ENCODE measurements around the gene POLD4. TPM values are rescaled to one million over a fixed set of nuclear protein-coding genes. Genes with fewer than 3 reads are reported as not detected.
A peak's percentile ranks its signal among the peaks of the same experiment; 100 is the strongest.

Gene POLD4
- total and polyA plus RNA-seq, 7 donors, result 48.5 to 748 (median 78.9) TPM

GRCh38 chr11:67368621-67369020, 15.3 kb upstream of the POLD4 start:
- Histone ChIP-seq H3K4me3 (no peak overlapping the region), H3K9me3 (no peaks in the 10 kb centered on the region), H3K4me1 (peaks cover 0 to 86% (median 76%) of the 10 kb centered on the region in 4 donors), H3K27ac (peak overlapping the region; percentile 71 to 100 (median 88)), H3K27me3 (no peaks in the 10 kb centered on the region), H3K36me3 (peaks cover 0 to 15% (median 0%) of the 10 kb centered on the region in 4 donors)
- intact Hi-C loops (cut with DNase I), result no loop called here
- no peak for DNase-seq
- TF ChIP-seq POLR2A (IDR thresholded peaks at IDR 0.05), result no peak
- TF ChIP-seq EP300 (IDR thresholded peaks at IDR 0.05), result no peak
- no peak for TF ChIP-seq CTCF (IDR thresholded peaks at IDR 0.05)
- TF ChIP-seq POLR2AphosphoS5 (IDR thresholded peaks at IDR 0.05), result no peak
- 64 to 79% methylated on average over 3 of the region's 3 CpGs for WGBS, 2 donors

- Histone ChIP-seq H3K4me3 (no peak overlapping the region), H3K9me3 (no peaks in the 10 kb centered on the region), H3K27me3 (no peaks in the 10 kb centered on the region), H3K27ac (peak overlapping the region; percentile 71 to 100 (median 86)), H3K36me3 (peaks cover 0 to 15% (median 0%) of the 10 kb centered on the region in 4 donors), H3K4me1 (peaks cover 0 to 80% (median 73%) of the 10 kb centered on the region in 4 donors)
- TF ChIP-seq POLR2AphosphoS5 (IDR thresholded peaks at IDR 0.05) (no peak), POLR2A (IDR thresholded peaks at IDR 0.05) (no peak), CTCF (IDR thresholded peaks at IDR 0.05) (no peak), EP300 (IDR thresholded peaks at IDR 0.05) (no peak)
- 59 to 72% methylated on average over 7 of the region's 7 CpGs for WGBS, 2 donors
- DNase-seq, result no peak
- intact Hi-C loops (cut with DNase I), result no loop called here
Measured at GRCh38 chr11:67367761-67368227, 14.4 kb upstream of the POLD4 start.

- peaks cover 0 to 74% (median 71%) of the 10 kb centered on the region in 4 donors for H3K4me1 ChIP-seq
- TF ChIP-seq CTCF (IDR thresholded peaks at IDR 0.05), result no peak
- TF ChIP-seq POLR2AphosphoS5 (IDR thresholded peaks at IDR 0.05), result peak in 3 of 4 donors; percentile 24 to 63 (median 54)
- TF ChIP-seq POLR2A (IDR thresholded peaks at IDR 0.05), result no peak
- TF ChIP-seq EP300 (IDR thresholded peaks at IDR 0.05), result peak in 1 of 4 donors; percentile 11
- H3K4me3 ChIP-seq, result peak overlapping the region in 1 of 4 donors; percentile 16
- H3K9me3 ChIP-seq, result no peaks in the 10 kb centered on the region
- intact Hi-C loops (cut with DNase I), result no loop called here
- WGBS, 2 donors, result 47 to 49% methylated on average over 25 of the region's 25 CpGs
- no peaks in the 10 kb centered on the region for H3K27me3 ChIP-seq
- peak overlapping the region; percentile 71 to 100 (median 86) for H3K27ac ChIP-seq
- H3K36me3 ChIP-seq, result peaks cover 0 to 15% (median 0%) of the 10 kb centered on the region in 4 donors
- no peak for DNase-seq
Measured at GRCh38 chr11:67366961-67367760, 13.8 kb upstream of the POLD4 start.

- intact Hi-C loops (cut with DNase I), result no loop called here
- no peak for TF ChIP-seq CTCF (IDR thresholded peaks at IDR 0.05)
- peak in 2 of 4 donors; percentile 4 to 38 for TF ChIP-seq POLR2AphosphoS5 (IDR thresholded peaks at IDR 0.05)
- TF ChIP-seq EP300 (IDR thresholded peaks at IDR 0.05), result no peak
- no peak for TF ChIP-seq POLR2A (IDR thresholded peaks at IDR 0.05)
- Histone ChIP-seq H3K9me3 (no peaks in the 10 kb centered on the region), H3K4me3 (peak overlapping the region in 1 of 4 donors; percentile 16), H3K4me1 (peaks cover 0 to 68% (median 64%) of the 10 kb centered on the region in 4 donors), H3K27me3 (no peaks in the 10 kb centered on the region), H3K27ac (peak overlapping the region; percentile 71 to 100 (median 86)), H3K36me3 (peaks cover 0 to 15% (median 0%) of the 10 kb centered on the region in 4 donors)
- DNase-seq, result peak; percentile 89
- 34 to 50% methylated on average over 8 of the region's 8 CpGs for WGBS, 2 donors
Measured at GRCh38 chr11:67366546-67366945, 13.2 kb upstream of the POLD4 start.
